Femur (tissue), 1 donor: Measurements from ENCODE around the gene CALN1.

Experiments
- DNase-seq: peaks from one replicate; pipeline ENCODE4 v3.0.0-alpha.2; 2017

The CALN1 gene

GRCh38 chr7:72170475-72170874 lies 241.7 kb downstream of the CALN1 start:
- DNase-seq, result no peak

GRCh38 chr7:72163271-72163670 lies 248.9 kb downstream of the CALN1 start:
- DNase-seq, result no peak

- no peak for DNase-seq
Measured at GRCh38 chr7:72161534-72161933, 250.6 kb downstream of the CALN1 start.

GRCh38 chr7:72159911-72160310 lies 252.2 kb downstream of the CALN1 start:
- DNase-seq, result no peak

GRCh38 chr7:72156671-72157070 lies 255.5 kb downstream of the CALN1 start:
- DNase-seq, result no peak

- no peak for DNase-seq
Measured at GRCh38 chr7:72153132-72153512, 259.0 kb downstream of the CALN1 start.

- DNase-seq, result no peak
Measured at GRCh38 chr7:72152161-72153131, 259.7 kb downstream of the CALN1 start.

- no peak for DNase-seq
Measured at GRCh38 chr7:72140566-72140965, 271.6 kb downstream of the CALN1 start.

- DNase-seq, result no peak
Measured at GRCh38 chr7:72127136-72127535, 285.0 kb downstream of the CALN1 start.

GRCh38 chr7:72123913-72124312 lies 288.2 kb downstream of the CALN1 start:
- DNase-seq, result no peak

- no peak for DNase-seq
Measured at GRCh38 chr7:72118366-72118765, 293.8 kb downstream of the CALN1 start.

GRCh38 chr7:72114129-72114528 lies 298.0 kb downstream of the CALN1 start:
- no peak for DNase-seq

GRCh38 chr7:72112992-72113391 lies 299.1 kb downstream of the CALN1 start:
- DNase-seq, result no peak

GRCh38 chr7:72112530-72112929 lies 299.6 kb downstream of the CALN1 start:
- no peak for DNase-seq

- DNase-seq, result no peak
Measured at GRCh38 chr7:72111086-72111485, 301.1 kb downstream of the CALN1 start.

- no peak for DNase-seq
Measured at GRCh38 chr7:72109566-72109965, 302.6 kb downstream of the CALN1 start.

- no peak for DNase-seq
Measured at GRCh38 chr7:72106405-72106804, 305.7 kb downstream of the CALN1 start.

- no peak for DNase-seq
Measured at GRCh38 chr7:72101444-72101843, 310.7 kb downstream of the CALN1 start.

- no peak for DNase-seq
Measured at GRCh38 chr7:72099784-72100183, 312.4 kb downstream of the CALN1 start.

GRCh38 chr7:72098807-72099580 lies 313.1 kb downstream of the CALN1 start:
- DNase-seq, result peak; percentile 72

- DNase-seq, result no peak
Measured at GRCh38 chr7:72097226-72097625, 314.9 kb downstream of the CALN1 start.

- no peak for DNase-seq
Measured at GRCh38 chr7:72092769-72093168, 319.4 kb downstream of the CALN1 start.

GRCh38 chr7:72087926-72088325 lies 324.2 kb downstream of the CALN1 start:
- no peak for DNase-seq
